NCI-H345 (cell line): Measurements from ENCODE around the gene RRAS.

Experiments
- DNase-seq: peaks from one replicate; lab custom pipeline; 2025; lab: John Stamatoyannopoulos, UW

Gene RRAS

GRCh38 chr19:49640113-49640898 lies at the start of gene RRAS:
TSS of gene RRAS (minus strand) at chr19:49640143. CDS start at chr19:49640098, 45 bp downstream.
- peak; percentile 97 for DNase-seq

- peak; percentile 59 for DNase-seq
Observed at GRCh38 chr19:49689133-49690078, 49.5 kb upstream of the RRAS start, which contains the start of gene ADM5. TSS of gene ADM5 (plus strand) at chr19:49689594. CDS start at chr19:49689838, 244 bp downstream.

- no peak for DNase-seq
Observed at GRCh38 chr19:49688531-49689132, 48.7 kb upstream of the RRAS start.

GRCh38 chr19:49687566-49688316 lies 47.8 kb upstream of the RRAS start:
- DNase-seq, result no peak

GRCh38 chr19:49687150-49687549 lies 47.2 kb upstream of the RRAS start:
- DNase-seq, result no peak

GRCh38 chr19:49686503-49687088 lies 46.7 kb upstream of the RRAS start:
- DNase-seq, result no peak

- no peak for DNase-seq
Observed at GRCh38 chr19:49685845-49686332, 45.9 kb upstream of the RRAS start.

GRCh38 chr19:49684983-49685553 lies 45.1 kb upstream of the RRAS start:
- DNase-seq, result no peak

- DNase-seq, result no peak
Observed at GRCh38 chr19:49684251-49684982, 44.5 kb upstream of the RRAS start.

GRCh38 chr19:49683814-49684250 lies 43.9 kb upstream of the RRAS start:
- DNase-seq, result no peak

GRCh38 chr19:49682274-49682673 lies 42.3 kb upstream of the RRAS start:
- DNase-seq, result no peak

GRCh38 chr19:49681830-49682229 lies 41.9 kb upstream of the RRAS start:
- no peak for DNase-seq

GRCh38 chr19:49680421-49681351 lies 40.7 kb upstream of the RRAS start:
- DNase-seq, result peak; percentile 78

- DNase-seq, result no peak
Observed at GRCh38 chr19:49679771-49680413, 39.9 kb upstream of the RRAS start.

GRCh38 chr19:49678985-49679770 lies 39.2 kb upstream of the RRAS start:
- no peak for DNase-seq

GRCh38 chr19:49677901-49678674 lies 38.1 kb upstream of the RRAS start:
- DNase-seq, result peak; percentile 62
